Endothelial cell of hepatic sinusoid (primary cell): ENCODE results near the gene CAPZA3.
"Not testable (repeated sequence)": the region's sequence is repeated elsewhere in the genome, so short reads cannot be mapped to it uniquely, and the experiment has no call there.

Source experiments
- in situ Hi-C: cut with HindIII; loops from 2 replicates; pipeline ENCODE4 v1.10.0; 2017; ENCODE audit warnings: low sequenced_read_pairs

Gene CAPZA3, protein sequence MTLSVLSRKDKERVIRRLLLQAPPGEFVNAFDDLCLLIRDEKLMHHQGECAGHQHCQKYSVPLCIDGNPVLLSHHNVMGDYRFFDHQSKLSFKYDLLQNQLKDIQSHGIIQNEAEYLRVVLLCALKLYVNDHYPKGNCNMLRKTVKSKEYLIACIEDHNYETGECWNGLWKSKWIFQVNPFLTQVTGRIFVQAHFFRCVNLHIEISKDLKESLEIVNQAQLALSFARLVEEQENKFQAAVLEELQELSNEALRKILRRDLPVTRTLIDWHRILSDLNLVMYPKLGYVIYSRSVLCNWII

DNA sequence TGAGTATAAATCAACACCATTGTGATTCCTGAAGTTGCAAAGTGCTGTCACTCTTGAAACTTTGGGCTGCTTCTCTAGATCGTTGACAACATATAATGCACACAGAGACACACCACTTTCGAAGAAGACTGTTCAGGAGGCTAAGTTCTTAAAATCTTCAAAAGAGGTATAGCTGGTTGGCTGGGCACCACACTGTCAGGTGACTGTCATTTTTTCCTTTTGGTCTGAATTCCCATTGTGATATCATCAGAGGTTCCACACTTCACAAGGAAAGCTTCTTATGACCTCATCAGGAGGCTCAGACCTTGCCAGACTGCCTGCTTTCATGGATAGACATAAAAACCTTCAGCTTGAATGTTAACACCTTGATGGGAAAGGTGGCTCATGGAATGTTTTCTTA is at the start of gene CAPZA3, which contains the start of gene PLCZ1:
TSS of gene CAPZA3 (plus strand) at position 301 of the 400 bp plus-strand sequence. CDS start 150 bp downstream, outside the sequence.
TSS of gene PLCZ1 (minus strand) at position 194 of the 400 bp plus-strand sequence. CDS start 641 bp downstream, outside the sequence.
- in situ Hi-C loops, result no loop called here

DNA sequence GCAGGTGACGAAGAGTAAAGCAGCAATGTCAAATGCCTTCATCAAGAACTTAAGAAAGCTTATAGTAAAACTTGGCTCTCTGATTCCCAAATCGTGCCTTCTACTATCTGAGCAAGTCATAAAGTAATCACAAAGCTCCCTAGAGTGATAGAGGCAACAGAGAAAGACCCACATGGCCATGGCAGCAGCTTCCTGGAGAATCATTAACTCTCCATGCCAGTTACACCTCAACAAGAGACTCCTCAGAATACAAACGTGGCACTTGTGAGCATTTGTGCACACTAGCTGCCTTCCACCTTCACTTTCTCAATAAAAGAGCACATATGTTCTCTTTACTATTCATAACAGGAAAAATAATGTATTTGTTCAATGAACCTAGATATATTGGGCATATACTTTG is 48.1 kb upstream of the CAPZA3 start:
- in situ Hi-C loops, result loop anchor here (5.0 kb wide), 1 partner anchor 58 kb away; no protein-coding TSS in a partner anchor

DNA sequence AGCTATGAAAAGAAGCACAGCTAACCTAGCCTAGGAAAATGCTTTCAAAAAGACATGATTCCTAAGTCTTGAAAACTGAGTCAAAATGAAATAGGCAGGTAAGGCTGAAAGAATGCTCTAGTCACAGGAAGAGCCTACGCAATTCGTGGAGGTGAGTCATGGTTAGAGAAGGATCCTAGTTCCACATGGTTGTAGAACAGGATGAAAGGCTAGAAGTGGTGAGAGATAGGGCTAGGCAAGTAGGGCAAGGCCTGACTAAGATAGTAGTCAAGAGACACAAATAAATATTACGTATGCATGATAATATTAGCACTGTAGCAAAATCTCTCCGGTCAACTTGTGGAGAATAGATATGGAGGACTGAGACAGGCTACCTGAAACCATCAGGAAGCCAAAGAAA is 47.3 kb upstream of the CAPZA3 start:
- in situ Hi-C loops, result no loop called here

DNA sequence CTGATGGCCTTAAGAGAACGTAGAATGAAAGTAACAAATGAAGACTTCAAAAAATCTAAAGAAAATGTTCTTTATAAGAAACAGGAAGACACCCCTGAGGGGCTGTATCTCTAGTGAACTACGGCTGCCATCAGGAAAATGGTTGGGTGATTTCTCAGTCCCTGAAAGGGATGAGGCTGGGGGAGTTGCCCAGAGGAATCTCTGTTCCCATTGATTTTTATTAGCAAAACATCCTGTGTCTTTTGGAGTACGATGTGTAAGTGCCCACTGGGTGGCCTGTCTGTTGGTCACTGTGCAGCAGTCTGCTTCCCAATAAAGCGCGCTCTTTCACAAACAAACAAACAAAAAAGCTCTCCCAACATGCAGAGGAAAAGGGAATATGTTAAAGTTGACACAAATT is 43.9 kb upstream of the CAPZA3 start:
- in situ Hi-C loops, result not testable (repeated sequence)

DNA sequence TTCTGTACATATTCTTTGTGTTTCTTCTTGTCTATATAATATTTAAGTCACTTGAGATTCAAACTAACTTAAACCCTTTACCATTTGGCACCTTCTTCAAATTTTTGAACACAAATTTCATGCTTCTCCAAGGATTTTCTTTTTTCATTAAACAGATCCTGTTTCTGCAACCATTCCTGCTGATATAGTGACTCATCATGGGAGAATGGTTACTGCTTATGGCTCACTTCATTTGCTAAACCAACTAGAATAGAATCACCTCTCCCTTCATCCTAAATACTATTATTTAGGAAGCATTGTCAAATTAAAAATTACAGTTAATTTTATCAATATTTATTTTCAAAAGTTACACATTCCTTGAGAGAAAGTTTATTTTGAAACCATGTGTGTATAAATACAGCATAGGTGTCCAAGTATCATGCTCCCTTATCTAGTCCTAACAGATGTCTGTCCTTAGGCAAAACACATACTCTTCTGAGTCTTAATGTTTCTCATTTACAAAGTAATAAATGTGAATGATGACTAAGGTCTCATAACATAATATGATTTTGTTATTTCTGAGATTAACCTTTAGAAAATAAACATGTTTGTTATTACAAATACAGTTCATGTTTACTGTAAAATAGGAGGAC is 40.8 kb upstream of the CAPZA3 start:
- in situ Hi-C loops, result no loop called here

DNA sequence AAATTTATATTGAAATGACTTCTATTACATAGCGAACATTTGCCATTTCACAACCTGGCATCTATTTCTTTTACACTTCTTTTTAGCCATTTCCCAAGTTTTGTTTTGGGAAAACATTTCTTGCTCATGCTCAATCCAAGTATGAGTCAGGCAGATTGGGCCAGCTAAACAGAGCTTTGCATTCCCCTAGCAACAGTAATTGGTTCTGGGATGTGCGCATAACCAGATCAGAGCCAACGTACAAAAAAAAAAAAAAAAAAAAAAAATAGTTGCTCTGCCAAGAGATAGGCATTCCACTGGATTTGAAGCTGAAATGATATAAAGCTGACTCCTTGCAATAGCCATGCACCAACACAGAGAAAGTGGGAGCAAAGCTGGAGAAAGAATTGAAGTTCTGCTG is 37.6 kb upstream of the CAPZA3 start:
- in situ Hi-C loops, result no loop called here

DNA sequence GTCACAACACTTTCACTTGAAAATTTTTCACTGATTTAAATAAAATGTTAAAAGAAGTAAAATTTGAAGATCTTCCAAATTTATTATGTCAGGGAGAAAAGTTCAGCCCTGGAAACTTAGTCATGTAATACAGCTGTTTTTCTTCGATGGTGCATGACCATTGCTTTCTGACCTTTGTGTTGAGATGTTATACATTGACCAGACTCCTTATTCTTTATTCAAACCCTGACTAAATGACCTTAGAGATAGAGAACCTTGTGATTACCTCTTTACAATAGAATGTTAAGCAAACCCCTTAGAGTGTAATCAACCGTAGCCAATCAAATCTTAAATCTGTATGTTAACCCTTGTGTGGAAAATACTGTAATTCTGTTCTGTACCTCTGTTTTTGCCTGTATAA is 34.6 kb upstream of the CAPZA3 start:
- in situ Hi-C loops, result no loop called here

DNA sequence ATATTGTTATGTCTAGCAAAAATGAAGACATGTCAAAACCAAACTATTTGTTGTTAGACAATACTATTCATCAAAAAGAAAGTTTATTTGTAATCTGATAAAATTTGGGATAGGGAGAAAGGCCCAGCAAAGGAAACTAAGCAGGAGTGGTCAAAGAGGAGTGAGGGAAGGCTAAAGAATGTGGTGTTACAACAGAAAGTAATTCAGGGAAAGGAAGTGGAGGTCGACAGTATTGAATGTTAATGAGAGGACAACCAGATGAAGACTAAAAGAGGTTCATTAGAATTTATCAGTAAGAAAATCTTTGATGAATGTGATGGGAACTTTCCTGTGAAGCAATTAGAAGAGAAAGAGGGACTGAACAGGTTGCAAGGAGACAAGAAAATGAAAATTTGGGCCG is 34.0 kb upstream of the CAPZA3 start:
- in situ Hi-C loops, result no loop called here

DNA sequence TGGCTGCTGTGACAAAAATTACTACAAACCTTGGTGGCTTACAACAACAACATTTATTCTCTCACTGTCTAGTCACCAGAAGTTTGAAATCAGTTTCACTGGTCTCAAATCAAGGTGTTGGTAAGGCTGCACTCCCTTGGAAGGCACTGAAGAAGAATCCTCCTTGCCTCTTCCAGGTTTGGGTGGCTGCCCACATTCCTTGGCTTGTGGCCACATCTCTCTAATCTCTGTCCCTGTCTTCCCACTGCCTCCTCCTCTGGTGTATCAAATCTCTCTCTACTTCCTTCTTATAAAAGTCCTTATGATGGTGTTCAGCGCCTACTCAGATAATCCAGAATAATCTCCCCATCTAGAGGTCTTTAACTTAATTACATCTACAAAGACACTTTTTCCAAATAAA is 31.1 kb upstream of the CAPZA3 start:
- in situ Hi-C loops, result no loop called here

DNA sequence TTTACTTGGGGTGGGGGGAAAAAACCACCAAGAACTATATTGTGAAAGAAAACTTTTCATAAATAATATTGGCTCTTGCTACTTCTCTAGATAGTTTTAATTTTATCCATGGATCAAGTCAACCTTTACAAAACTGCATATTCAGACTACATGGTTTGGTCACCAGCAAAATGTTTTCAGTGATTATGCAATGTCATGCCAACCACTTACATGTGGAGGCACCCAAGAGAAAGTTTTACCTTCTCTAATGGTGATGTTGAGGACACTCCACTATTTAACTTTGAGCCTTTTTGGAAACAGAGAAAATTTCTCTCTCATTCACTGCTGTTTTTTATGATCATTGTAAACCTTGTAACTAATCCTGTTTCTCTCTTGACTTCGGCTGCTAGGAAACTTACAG is 21.7 kb upstream of the CAPZA3 start:
- in situ Hi-C loops, result no loop called here

DNA sequence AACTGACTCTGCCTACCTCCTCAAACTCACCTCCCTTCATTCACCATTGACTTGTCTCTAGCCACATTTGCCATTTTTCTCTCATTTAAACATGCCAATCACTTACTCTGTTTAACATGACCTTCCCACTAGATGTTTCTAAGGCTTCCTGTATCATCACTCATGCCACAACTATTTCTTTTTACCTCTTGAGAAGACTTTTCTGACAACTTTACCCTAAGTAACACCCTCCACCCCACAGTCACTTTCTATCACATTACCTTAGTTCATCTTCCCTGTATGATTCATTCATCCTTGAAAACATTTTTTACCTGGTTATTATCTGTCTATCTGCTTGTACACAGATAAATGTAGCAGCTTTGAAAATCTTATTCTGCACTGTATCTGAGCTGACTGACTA is 19.5 kb upstream of the CAPZA3 start:
- in situ Hi-C loops, result no loop called here

DNA sequence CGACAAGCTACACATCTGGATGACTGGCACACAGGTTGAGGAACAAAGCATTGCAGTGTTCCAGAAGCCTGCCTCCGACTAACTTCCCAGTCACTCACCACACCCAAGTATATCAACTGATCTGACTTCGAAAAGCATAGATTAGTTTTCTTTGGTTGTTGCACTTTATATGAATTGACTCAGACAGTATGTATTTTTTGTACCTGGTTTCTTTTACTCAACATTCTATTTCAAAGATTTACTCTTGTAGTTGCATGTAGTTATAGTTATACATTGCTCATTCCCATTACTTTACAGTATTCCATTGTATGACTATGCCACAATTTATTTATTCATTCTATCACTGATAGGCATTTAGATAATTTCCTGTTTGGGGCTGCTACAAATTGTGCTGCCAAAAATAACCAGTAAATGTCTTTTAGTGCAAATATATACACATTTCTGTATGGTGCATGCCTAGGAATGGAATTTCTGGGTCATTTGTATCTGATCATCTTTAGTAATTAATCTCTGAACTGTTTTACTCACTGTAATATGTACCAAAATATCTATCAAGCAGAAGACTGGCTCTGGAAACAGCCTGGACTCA is 17.9 kb upstream of the CAPZA3 start:
- in situ Hi-C loops, result no loop called here

DNA sequence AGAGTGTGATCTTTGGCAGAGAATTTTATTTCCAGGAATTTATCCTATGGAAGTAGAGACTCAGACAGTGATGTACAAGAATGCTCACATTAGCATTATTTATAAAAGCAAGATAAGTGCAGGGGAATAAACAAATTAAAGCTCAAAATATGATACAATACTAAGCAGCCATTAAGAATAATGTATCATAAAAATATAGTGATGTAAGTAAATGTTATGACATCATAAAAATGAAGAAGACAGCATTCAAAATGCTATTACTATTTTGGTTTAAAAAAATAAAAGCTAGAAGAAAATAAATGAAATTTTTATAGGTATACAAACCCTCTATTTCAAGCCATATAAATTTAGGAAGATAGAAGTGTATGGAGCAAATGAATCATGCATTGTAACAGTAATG is 17.2 kb upstream of the CAPZA3 start:
- in situ Hi-C loops, result no loop called here

DNA sequence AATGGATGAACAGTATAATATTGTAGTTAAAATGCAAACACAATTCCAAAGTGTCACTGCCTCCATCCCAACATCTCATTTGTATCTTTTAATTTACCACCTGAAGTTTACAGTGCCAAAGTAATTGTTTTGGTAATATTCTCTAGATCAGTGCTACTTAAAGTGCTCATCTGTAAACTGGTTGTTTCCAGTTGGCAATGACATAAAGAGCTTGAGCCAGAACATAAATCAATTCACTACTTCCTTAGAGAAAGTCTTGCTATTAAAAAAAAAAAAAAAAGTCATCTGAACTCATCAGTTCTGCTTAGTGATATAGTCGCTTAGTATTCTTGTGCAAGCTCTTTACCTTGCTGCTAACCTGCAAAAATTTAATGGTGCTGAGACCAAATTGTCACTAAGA is 16.5 kb upstream of the CAPZA3 start:
- in situ Hi-C loops, result no loop called here

DNA sequence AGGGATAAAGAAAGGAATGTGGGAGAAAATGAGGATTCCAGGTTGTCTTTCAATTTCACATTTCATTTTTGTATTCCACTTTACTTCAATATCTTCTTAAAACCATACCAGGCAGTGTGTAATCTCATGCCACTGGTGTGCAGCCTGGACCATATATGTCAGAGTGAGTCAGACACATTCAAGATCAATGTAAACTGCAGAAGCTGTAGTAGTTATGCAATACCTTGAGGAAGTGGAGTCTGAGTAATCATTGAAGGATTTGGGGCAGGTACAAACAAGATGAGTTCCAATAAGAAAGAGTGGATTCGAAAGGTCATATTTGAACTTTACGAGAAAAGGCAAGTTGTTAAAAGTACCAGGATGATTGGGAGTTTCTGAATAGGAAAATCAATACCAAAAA is 14.2 kb upstream of the CAPZA3 start:
- in situ Hi-C loops, result no loop called here

DNA sequence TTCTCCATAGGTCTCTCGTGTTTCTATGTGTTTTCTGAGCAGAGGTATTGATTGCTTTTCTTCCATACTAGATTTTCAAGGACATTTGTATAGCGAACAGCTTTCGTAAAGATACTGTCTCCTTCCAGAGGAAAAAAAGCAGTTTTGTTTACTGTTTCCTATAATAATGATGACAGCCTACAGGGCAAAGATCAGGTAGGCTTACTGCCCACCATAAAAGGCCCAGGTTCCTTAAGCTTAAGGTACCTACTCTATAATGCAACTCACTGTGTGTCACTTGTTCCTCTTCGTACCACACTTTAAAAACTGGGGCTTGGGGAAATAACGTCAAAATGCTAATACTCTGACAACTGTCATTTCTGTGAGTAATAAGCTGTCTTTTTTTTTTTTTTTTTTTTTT is 6.8 kb upstream of the CAPZA3 start:
- in situ Hi-C loops, result no loop called here

DNA sequence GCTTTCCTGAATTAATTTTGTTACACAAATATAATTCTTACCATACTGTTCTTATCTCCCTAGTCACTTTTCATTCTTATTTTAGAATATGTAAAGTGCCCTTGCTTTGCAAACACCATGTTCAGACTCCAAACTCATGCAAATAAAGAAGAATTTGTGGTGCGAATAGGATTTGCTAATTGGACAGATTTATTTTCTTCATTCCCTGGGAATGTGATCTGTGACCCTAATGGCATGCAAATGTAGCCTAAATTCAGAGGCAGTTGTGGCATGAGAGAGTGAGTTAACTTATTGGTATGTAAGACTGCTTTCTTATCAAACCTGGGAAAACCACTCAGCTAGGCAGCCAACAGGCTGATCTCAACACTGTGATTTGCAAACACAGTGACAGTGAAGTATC is 10.0 kb downstream of the CAPZA3 start:
- in situ Hi-C loops, result loop anchor here (5.0 kb wide), 2 partner anchors 61 to 64 kb away; no protein-coding TSS in a partner anchor

DNA sequence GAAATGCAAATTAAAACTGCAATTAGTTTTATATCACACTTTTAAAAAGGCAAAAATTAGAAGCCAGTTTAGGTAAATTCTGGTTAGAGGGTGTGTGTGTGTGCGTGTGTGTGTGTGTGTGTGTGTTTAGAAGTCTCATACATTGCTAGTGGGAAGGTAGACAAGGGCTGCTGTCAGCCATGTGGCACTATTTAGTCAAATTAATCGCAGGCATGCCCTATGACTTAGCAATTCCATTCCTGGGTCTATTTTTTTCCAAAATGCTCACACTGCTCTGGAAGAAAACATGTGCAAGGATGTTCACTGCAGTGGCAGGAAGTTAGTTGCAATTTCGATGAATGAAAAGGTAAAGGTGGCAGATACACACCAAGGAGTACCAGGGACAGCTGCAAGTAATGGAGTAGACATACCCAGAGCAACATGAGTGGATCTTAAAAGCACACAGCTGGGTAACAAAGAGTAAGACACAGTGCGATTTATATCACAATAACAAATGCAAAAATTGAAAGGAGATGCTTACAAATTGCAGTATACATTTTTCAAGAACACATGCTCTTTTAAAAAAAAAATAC is 11.6 kb downstream of the CAPZA3 start:
- in situ Hi-C loops, result loop anchor here (5.0 kb wide), 2 partner anchors 62 to 63 kb away; no protein-coding TSS in a partner anchor

DNA sequence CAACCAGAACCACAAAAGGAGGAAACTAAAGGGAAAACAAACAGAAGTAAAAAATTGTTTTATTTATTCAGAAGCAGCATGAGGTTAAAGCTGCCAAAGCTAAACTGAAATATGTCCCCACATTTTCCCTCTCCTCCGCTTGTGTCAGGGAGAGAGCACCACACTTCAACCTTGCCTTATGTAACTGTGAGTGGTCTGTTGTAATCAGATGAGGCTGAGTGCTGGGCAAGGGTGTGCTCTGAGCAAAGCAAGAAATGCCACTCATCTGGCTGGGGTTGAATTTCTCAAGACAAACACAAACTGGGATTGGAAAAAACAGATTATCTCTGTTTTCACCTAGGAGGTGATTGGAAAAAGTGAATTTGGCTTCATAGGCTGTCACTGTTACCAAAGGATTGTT is 12.2 kb downstream of the CAPZA3 start:
- in situ Hi-C loops, result no loop called here

DNA sequence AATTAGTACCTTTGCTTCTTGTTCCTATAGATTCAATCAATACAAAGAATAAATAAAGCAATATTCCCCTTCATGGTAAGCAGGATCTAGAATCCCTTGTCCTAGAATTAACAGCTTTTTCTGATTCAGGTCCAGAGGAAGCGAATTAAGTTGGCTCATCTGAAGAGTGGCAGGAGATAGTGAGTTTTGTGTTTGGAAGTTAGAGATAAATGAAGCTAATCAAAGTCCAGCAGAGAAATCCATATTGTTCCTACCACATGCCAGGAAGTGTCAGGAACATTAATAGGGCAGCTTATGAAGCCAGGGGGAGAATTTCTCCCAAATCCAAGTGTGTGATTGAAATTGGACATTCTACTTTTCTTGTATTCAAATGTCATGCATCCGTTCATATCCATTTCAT is 13.9 kb downstream of the CAPZA3 start:
- in situ Hi-C loops, result no loop called here

DNA sequence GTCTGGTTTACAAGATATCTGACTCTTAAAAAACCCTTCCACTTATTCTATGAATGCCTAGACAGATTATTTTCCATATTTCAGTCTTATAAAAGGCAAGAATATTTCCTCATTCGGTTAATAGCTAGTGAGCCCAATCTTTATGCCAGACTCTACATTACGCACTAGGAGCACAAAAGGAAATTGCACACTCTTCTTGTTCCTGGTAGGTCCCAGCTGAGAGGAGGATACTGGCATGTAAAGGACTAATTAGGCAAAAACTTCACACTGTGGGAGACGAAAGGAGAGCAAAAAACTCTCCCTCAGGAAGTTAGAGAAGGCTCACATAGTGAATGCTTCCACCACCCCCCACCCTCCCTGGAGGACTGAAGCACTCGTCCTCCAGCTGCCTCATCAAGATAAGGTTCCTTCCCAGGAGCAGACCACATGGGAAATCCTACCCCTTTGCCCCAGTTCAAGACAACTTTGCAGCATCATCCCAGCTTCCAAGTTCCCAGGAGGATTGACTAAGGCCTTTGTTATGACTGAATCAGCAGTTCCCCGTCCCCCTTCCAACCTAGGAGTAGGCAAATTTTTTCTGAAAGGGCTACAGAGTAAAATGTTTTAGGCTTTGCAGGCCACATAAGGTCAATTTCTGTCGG is 14.5 kb downstream of the CAPZA3 start:
- in situ Hi-C loops, result no loop called here
